DMS53 (cell line): ENCODE data around the gene SLC43A2.
A peak's percentile ranks its signal among the peaks of the same experiment; 100 is the strongest.
"Not testable (repeated sequence)": the region's sequence is repeated elsewhere in the genome, so short reads cannot be mapped to it uniquely, and the experiment has no call there.

Experiments
- DNase-seq: peaks from one replicate; lab custom pipeline; 2025; lab: John Stamatoyannopoulos, UW

Gene SLC43A2

DNA sequence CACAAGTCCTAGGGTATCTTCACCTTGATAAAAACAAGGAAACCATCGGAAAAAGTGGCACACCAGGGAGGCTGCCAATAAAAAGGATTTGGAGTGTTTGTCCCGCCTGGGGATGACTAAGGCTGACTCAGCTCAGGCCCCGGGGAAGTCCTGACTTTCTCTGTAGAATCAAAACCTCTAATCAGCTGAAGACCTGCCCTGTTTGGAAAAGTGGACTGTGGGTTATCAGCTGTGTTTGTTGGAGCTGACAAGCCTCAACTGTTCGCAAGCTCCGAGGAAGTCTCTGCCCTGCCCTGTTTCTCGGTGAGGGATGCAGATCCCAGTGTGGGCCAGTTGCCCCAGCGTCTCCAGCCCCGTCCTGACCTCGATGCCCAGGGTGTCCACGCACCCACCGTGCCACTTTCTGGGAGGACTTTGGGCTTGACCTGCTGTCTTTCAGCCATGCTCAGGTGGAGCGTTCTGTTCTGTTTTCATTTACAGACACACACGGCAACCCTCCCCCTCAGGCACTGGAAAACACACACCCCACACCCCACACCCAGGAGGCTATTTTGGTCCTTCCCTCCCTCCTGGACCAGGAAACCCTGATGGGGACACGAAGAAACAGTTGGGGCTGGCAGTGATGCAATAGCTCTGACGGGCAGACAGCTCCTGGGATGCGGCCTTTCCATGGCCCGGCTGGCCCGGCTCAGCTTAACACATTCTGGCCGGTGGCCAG, 38.4 kb downstream of the SLC43A2 start:
- peak; percentile 65 for DNase-seq

DNA sequence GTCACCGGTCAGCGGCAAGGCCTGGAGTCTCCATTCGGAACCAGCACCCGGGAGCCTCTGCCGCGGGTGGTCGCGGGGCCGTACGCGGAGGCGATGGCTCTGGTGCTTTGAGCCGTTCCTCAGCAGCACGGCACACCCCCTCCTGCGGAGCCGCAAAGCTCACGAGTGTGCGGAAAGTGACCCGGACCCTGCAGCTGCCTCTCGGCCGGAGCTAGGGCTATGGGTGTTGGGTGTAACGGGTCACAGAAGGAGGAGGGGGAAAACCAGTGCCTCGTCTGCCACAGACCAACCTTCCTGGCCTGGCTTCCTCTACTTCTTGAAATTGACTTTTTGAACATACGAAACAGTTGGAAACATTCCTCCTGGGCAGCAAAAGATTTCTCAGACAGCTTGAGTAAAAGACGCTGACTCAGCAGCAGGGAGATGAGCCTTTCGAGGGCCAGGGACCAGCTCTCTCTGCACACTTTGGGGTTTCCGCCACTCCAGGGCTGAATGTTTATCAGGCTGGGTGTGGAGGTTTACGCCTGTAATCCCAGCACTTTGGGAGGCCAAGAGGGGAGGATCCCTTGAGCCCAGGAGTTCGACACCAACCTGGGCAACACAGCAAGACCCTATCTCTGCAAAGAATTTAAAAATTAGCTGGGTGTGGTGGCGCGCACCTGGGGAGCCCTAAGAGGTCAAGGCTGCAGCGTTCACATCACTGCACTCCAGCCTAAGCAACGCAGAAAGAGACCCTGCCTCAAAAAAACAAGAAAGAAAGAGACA, 39.6 kb downstream of the SLC43A2 start:
- no peak for DNase-seq

DNA sequence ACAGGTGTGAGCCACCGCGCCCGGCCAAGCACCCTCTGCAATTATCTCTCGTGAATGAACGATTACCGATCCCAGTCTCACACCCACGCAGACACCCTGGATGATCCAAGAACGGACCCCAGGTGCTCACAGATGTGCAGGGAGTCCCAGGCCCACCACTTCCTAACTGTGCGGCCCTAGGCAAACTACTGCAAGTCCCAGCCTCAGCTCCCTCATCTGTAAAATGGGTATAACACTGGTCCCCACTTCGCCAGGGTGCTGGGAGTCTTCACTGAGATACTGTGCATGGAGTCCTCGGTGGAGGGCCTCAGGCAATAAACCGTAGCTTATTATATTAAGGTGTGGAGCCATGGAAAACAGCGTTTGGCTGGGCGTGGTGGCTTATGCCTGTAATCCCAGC, 44.5 kb downstream of the SLC43A2 start:
- no peak for DNase-seq

DNA sequence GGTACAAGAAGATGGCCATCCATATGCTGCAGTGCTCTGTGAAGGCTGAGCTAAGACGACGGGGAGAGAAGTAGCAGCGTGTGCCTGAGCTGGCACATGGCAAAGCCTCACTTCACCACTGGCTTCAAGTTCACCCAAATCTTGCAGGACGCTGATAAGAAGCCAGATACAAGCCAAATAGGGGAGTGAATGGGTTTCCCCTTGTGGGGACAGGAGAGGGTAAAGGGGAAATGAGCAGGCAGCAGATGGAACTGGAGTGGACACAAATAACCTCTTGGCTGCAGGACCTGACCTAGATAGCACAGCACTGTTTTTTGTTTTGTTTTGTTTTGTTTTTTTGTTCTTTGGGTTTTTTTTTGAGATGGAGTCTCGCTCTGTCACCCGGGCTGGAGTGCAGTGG, 45.1 kb downstream of the SLC43A2 start:
- no peak for DNase-seq

DNA sequence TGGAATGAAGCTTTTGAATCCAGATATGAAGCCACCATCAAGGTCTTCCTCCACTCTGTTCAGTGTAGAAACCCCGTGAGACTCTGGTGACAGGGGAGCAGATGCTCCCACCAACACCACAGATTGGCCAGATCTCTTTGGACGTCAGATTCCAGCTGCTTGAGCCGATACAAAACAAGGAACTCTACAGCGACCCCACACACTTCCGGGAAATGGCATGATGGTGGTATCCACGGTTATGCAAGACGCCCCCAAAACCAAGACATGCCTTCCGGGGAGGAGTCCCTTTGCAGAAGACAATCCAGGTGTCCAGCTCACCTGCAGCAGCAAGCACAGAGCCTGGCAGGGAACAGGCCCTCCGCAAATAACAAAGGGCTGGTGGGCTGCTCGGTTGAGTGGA, 46.3 kb downstream of the SLC43A2 start:
- no peak for DNase-seq

DNA sequence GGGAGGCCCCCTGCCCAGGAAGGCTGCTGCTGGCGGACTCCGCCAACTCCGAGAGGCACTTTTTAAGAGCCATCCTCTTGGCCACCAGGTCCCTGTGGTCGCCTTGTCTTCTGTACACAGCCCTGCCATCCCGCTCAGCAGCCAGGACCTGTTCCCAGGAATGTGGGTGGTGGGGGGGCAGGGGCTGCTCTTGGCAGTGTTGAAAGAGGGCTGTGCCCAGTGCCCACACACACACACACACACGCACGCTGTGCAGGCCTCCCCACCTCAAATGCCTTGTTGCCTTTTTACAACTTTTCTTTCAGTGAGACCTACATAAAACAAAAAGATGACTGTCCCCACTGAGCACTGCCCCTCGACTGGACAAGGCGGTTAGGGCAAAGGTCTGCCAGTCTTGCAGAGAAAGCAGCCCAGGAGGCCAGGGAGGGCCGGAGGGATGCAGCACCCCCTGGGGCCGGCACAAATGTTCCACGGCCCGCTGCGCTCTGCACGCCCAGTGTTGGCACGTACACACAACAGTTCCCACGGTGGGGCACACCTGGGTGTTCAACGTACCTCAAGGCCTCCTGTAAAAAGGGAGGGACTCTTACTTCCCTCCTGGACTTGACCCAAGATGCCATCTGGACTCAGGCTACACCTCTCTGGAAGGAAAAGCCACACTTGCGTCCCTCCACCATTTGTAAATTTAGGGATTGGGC, 47.5 kb downstream of the SLC43A2 start:
- no peak for DNase-seq

DNA sequence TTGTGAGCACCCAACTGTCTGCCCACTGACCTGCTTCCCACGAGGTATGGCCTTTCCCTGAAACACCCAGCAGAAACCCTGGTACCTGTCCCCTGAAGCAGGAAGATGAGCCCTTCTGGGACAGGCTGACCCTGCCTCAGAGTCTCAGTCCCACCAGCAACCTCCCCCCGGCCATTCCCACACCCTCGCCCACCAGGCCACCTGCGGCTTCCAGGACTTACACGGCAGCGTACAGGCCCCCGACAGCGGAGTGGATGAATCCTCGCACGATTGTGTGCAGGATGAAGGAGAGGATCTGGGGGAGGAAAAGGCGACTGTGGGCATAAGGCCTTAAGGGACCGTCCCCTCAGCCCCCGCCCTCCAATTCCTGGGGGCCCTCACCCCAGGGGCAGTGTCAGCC, 50.6 kb downstream of the SLC43A2 start:
- no peak for DNase-seq

DNA sequence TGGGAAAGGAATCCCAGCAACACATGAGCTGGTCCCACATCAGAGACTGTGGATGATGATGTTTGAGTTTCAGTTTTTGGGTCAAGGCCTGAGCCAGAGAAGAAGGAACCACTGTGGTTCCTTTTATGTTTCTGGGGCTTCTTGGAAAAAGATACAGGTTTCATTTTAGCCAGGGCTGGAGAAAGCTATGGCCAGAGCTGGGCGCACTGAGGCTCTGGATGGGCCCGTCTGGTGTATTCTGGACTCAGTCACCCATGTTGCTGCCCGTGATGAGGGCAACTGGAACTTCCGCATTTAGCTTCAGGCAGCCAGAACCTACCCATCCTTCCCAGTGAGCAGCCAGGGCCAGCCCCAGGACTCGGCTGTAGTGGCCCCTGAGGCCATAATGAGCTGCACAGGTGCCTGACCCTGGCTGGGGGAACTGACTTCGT, 51.0 kb downstream of the SLC43A2 start:
- no peak for DNase-seq

DNA sequence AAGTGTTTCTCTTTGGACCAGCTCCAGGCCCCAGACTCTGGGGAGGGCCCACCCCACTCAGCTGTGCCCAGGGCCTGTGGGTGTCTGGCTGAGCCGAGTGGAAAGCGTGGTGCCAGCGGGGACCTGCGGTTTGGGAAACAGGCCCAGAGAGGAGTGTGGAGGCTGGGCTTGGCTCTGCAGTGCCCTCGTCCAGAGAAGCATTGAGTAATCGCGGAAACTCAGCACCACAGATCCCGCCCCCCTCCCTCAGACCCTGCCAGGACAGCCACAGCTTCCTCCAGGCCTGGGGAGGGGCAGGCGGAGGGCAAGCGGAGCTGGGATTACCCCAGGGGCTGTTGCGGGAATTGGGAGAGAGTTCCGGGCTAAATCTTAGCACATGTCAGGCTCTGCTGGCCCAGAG, 51.5 kb downstream of the SLC43A2 start:
- no peak for DNase-seq

DNA sequence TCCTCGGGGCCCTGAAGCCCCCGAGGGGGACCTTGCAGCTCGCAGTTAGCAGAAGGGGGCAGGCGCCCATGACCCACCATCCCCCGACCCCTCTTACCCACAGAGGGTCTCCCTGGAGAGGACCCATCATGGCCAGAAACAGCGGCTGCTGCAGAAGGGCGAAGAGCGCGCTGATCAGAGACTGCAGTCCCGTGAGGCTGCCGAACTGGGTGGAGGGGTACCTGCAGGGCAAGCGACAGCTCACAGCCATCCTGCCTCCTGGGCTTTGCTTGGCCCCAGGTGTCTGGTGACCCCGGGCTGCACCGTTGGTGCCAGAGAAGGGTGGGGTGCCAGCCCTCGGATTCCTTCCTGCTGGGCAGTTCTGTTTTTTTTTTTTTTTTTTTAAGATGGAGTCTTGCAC, 52.1 kb downstream of the SLC43A2 start:
- DNase-seq = no peak

DNA sequence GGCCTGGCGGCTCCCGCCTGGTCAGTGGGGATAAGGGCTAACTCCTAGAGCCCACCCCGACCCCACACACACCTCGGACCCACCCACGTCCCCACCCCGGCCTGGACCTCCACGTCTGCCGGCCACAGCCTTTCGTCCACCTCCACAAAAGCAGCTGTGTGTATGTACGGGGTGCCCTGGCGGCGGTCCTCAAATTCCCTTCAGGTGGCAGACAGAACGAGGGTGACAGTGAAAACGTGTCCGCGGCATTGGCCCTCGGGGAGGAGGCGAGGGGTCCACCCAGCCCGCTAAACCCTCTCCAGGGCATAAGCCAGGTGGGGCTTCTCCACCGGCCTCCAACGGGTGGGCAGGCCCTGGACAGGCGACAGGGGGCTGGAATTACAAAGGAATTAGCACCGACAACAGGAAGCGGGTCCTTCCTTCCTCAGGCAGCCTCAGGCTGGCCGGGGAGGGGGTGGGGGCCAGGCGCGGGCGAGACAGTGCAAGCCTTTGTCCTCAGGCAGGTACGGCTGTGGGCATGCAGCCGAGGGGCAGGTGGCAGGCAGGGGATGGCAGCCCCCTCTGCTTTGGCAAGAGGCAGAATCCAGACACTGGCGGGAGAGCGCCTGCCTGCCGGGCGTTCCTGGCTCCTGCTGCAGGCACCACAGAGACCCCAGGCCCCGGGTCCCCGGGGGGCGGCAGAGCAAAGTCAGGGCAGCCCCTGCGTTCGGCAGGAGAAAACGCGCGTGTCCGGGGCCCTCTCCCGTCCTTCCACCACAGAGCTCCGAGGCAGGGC, 53.8 kb downstream of the SLC43A2 start:
- peak; percentile 81 for DNase-seq

DNA sequence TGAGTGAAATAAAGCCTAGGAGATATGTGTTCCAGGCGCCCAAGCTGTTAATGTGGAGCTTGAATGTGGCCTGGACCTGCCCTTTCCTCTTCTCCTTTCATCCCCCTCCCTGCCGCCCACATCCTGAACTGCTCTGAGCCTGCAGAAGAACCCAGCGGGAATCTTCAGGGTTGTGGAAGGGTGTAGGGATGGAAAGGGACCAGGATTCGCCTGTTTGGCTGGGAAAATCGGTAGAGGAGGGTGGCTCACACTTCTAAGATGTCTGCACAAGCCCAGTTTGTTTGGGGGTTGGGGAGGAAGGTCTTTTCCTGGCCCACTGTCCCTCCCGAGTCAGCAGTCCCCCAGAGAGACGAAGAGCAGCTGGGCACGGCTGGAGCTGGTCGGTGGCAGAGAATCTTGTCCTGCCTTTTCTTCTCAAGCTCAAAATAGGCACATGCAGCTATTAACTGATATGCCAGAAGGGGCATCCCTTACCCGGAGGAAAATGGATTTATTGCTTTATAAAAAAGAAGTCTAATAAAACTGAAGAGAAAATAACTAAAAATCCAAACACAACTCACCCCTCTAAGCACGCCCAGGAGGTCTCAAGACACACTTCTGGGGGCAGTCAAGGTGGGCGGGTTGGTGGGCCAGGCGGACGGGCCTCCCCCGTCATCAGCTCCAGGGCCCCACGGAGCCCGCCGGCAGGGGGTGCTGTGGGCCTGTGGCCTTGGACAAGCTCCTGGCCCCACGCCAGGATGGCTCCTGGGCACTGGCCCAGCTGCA, 54.5 kb downstream of the SLC43A2 start:
- peak; percentile 91 for DNase-seq

DNA sequence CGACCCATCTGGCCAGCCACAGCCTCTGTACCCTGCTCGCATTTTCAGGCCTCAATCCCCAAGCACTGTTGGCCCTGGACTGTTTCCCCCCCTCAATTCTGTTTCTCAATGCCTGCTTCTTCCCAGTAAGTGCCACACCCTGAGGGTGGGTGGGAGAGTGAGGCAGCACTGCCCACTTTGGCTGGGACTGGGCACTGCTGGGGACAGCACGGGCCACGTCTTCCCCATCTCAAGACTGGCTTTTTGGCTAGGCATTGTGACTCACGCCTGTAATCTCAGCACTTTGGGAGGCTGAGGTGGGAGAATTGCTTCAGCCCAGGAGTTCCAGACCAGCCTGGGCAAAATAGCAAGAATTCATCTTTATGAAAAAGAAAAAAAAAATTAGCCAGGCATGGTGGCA, 56.0 kb downstream of the SLC43A2 start:
- not testable (repeated sequence) for DNase-seq

DNA sequence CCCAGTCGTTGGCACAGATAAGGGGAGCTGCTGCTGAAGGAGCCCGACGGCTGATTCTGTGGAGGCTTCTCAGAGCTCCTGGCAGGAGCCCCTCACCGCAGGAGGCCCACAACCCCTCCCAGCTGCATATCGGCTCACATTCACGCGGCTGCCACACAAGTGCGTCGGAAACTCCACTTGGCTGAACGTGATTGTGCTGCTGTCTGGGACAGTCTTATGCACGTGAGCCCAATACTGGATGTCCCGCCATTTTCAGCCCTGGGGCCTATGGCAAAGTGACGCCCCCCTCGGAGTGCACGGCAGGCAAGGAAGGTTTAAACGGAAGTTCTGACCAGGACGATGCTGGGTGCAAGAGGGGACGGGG, 57.3 kb downstream of the SLC43A2 start:
- DNase-seq = no peak

DNA sequence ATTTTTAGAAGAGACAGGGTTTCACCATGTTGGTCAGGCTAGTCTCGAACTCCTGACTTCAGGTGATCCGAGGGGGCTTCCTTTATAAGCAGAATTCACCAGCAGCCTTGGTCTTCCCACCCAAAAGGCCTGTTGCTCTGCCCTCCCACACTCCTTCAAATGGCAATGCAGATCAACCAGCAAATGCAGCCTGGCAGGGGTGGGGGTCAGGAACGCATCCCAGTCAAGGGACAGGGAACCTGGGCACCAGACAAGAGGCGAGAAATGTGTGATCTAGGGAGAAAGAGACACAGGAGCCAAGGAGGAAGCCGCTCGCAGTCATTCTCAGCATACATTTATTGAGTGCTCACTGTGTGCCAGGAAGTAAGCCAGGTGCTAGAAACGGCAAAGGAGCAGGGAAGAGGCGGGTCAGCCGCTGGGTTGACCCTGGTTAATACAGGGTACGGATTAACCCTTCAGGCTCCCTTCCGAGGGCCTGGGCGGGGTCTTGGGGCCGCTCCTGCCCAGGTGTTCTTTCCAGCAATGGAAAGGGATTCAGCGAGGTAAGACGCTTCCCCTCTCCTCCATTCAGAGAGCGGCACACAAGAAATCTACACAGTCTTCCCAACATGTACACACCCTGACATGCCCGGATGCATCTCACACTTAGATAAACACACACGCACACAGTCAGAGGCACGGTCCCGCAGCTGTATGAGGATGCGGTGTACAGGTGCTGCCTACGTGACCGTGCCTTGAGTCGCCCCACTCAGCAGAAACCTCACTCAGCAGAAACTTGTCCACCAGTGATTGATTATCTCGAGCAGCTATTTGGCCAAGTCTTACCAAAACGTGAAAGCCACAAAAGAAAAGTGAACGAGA, 59.5 kb downstream of the SLC43A2 start:
- DNase-seq = peak; percentile 66

DNA sequence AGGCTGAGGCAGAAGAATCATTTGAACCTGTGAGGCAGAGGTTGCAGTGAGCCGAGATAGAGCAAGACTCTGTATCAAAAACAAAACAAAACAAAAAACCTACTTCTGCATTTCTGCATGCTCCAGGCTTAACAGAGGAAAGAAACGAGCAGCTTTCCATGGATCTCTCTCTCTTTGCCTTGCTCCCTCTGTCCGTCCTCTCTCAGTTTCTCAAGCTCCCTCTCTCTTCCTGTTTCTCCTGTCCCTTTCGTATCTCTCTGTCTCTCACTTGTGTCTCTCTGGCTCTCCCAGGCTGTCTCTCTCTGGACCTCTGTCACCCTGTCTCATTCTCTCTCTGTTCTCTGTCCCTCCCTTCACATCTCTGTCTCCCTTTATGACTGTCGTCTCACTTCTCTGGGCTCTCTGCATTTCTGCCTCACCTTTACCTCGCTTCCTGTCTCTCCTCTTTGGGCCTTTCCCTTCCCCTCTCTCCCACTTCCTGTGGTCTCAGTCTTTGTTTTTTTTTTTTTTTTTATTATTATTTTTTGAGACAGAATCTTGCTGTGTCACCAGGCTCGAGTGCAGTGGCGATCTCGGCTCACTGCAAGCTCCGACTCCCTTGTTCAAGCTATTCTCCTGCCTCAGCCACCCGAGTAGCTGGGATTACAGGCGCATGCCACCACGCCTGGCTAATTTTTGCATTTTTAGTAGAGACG, 62.0 kb downstream of the SLC43A2 start:
- no peak for DNase-seq

DNA sequence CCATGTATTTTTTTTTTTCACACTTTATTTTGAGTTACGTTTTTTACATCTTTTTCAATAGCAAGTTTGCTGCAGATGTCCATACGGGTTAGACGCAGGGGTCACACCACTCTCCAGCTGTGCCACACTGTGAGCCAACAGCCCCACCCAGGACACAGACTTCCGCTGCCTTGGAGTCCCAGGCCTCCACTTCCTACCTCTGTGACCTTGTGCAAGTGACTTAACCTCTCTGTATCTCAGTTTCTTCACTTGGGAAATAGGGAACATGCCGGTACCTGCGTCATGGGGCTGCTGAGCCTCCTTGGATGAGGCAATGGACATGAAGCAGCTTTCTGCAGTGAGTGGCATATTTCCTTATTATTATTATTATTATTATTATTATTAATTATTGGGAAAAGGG, 62.8 kb downstream of the SLC43A2 start:
- no peak for DNase-seq

DNA sequence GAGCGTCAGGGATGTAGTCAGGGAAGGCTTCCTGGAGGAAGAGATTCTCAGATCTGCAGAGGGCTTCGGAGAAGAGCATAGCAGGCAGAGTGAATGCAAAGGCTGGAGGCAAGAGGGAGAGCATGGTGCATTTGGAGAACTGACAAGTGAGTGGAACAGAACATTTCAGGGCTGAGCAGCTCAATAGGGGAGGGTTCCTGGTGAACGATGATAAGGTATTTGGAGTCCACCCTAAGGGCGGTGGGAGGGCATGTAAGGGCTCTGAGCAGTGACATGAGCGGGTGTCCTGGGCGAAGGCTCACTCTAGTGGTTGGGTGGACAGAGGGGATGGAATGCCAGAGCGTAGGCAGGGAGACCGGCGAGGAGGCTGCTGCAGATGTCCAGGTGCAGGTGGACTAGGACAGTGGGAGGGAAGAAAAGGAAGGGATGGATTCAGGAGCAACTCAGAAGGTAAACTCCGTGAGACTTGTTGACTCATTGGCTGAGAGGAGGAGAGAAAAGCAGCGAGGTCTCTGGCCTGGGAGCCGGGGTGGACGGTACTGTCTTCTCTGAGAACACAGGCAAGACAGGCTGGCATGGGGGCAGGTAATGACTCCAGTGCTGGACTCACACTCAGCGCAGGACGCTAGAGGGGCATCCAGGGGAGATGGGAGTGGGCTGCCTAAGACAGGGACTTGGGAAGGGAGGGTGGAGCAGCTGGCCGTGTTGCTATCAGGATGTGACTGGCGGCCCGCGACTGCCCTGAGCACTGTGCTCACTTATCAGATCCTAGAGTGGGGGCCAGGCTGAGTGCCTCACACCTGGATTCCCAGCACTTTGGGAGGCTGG, 64.6 kb downstream of the SLC43A2 start:
- peak; percentile 85 for DNase-seq

DNA sequence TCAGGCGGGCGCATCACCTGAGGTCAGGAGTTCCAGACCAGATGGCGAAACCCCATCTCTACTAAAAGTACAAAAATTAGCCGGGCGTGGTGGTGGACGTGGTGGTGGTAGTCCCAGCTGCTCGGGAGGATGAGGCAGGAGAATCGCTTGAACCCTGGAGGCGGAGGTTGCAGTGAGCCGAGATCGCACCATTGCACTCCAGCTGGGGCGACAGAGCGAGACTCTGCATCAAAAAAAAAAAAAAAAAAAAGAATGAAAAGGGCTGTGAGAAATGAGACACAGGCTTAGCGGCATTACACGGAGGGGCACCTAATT, 65.2 kb downstream of the SLC43A2 start:
- DNase-seq = not testable (repeated sequence)
